DND-41 (cell line): Measurements from ENCODE around the gene KCNG2.

Experiments
- ATAC-seq: fragments of 200-7000 bp; cut with Tn5 transposase; 3 replicates; pipeline ENCODE4 v1.9.1; 2021; ENCODE audit warnings: low read depth; ENCODE audit not compliant: insufficient read depth
- DNase-seq: peaks from one replicate; pipeline ENCODE4 v3.0.0-alpha.2; 2020
- H2AFZ ChIP-seq: 2 replicates; pipeline ENCODE4 v1.6.0; 2012; ENCODE audit warnings: low read depth, low read length
- H3K27ac ChIP-seq: 2 replicates; pipeline ENCODE4 v1.5.1; 2012; ENCODE audit warnings: low read length, inconsistent platforms
- H3K27me3 ChIP-seq: fragments of 200-600 bp; sonication (generic); 2 replicates; pipeline ENCODE4 v1.6.0; 2012; ENCODE audit warnings: low read length, mild to moderate bottlenecking, inconsistent platforms; ENCODE audit not compliant: insufficient read depth, poor library complexity
- H3K36me3 ChIP-seq: 2 replicates; pipeline ENCODE4 v1.5.1; 2012; ENCODE audit warnings: low read length, inconsistent platforms; ENCODE audit not compliant: insufficient read depth
- H3K4me1 ChIP-seq: 2 replicates; pipeline ENCODE4 v1.5.1; 2012; ENCODE audit warnings: mild to moderate bottlenecking, low read length; ENCODE audit not compliant: insufficient read depth
- H3K4me2 ChIP-seq: 2 replicates; pipeline ENCODE4 v1.6.0; 2012; ENCODE audit warnings: mild to moderate bottlenecking, moderate library complexity, low read length, inconsistent platforms; ENCODE audit not compliant: insufficient read depth
- H3K4me3 ChIP-seq, 2 experiments: fragments of 200-600 bp in 1 of 2; shearing (Covaris generic) in 1 of 2; 2 replicates each; pipeline ENCODE4 v1.5.1; 2012 to 2016; ENCODE audit warnings: inconsistent platforms in 2 of 2, low read length in 2 of 2, mild to moderate bottlenecking in 2 of 2, low read depth in 1 of 2, moderate library complexity in 1 of 2
- H3K79me2 ChIP-seq: 2 replicates; pipeline ENCODE4 v1.6.0; 2012; ENCODE audit warnings: low read length, inconsistent platforms; ENCODE audit not compliant: insufficient read depth
- H3K9ac ChIP-seq: 2 replicates; pipeline ENCODE4 v1.6.0; 2012; ENCODE audit warnings: low read depth, mild to moderate bottlenecking, inconsistent platforms, low read length, moderate library complexity
- H3K9me3 ChIP-seq: 2 replicates; pipeline ENCODE4 v1.5.1; 2012; ENCODE audit warnings: low read length, moderate library complexity, mild to moderate bottlenecking, inconsistent platforms; ENCODE audit not compliant: insufficient read depth, severe bottlenecking
- H4K20me1 ChIP-seq: 2 replicates; pipeline ENCODE4 v1.6.0; 2012; ENCODE audit warnings: low read length; ENCODE audit not compliant: insufficient read depth
- CTCF ChIP-seq: IDR thresholded peaks from 2 replicates; pipeline ENCODE4 v1.5.1; 2012; ENCODE audit warnings: borderline replicate concordance, low read length, moderate library complexity, mild to moderate bottlenecking; ENCODE audit not compliant: poor library complexity, severe bottlenecking; ENCODE audit errors: extremely low read depth
- EZH2 ChIP-seq: IDR thresholded peaks from 3 replicates; pipeline ENCODE4 v1.6.1; 2012; ENCODE audit warnings: borderline replicate concordance, low read depth, mild to moderate bottlenecking, moderate library complexity, low read length, inconsistent platforms; ENCODE audit not compliant: severe bottlenecking

The KCNG2 gene

DNA sequence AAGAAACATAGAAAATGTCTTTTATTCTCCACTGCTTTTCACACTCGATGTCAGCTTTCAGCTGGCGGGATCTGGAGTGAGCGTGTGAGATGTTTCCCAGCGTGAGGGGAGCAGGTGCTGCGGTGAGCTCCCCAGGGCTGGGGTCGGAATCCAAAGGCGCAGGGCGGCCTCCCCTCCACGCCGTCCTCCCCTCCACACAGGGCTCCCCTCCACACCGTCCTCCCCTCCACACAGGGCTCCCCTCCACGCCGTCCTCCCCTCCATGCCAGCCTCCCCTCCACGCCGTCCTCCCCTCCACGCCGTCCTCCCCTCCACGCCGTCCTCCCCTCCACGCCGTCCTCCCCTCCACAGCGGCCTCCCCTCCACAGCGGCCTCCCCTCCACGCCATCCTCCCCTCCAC, 26.9 kb upstream of the KCNG2 start:
- Histone ChIP-seq H3K79me2 (no peaks in the 10 kb centered on the region), H3K27ac (no peak overlapping the region), H3K9ac (no peak overlapping the region), H2AFZ (no peak overlapping the region), H3K4me1 (no peaks in the 10 kb centered on the region), H3K4me2 (no peak overlapping the region), H3K27me3 (no peaks in the 10 kb centered on the region), H3K4me3 (no peak overlapping the region), H3K36me3 (no peaks in the 10 kb centered on the region), H4K20me1 (no peaks in the 10 kb centered on the region; the same call in 1 of the 2 replicates), H3K9me3 (peaks cover 3% of the 10 kb centered on the region)
- DNase-seq (no peak), ATAC-seq (no peak)
- TF ChIP-seq CTCF, result no peak
- TF ChIP-seq EZH2, result no peak

GRCh38 chr18:79771446-79772107, 26.2 kb upstream of the KCNG2 start:
- H3K36me3 ChIP-seq, result no peaks in the 10 kb centered on the region
- H3K79me2 ChIP-seq, result no peaks in the 10 kb centered on the region
- no peaks in the 10 kb centered on the region for H3K4me1 ChIP-seq
- ATAC-seq (no peak), DNase-seq (no peak)
- H3K4me3 ChIP-seq, result no peak overlapping the region
- no peak overlapping the region for H3K9ac ChIP-seq
- no peak for TF ChIP-seq CTCF
- no peak for TF ChIP-seq EZH2
- H3K9me3 ChIP-seq, result peaks cover 3% of the 10 kb centered on the region
- no peak overlapping the region for H3K27ac ChIP-seq
- H4K20me1 ChIP-seq, result no peaks in the 10 kb centered on the region; the same call in 1 of the 2 replicates
- no peaks in the 10 kb centered on the region for H3K27me3 ChIP-seq
- no peak overlapping the region for H3K4me2 ChIP-seq
- no peak overlapping the region for H2AFZ ChIP-seq

DNA sequence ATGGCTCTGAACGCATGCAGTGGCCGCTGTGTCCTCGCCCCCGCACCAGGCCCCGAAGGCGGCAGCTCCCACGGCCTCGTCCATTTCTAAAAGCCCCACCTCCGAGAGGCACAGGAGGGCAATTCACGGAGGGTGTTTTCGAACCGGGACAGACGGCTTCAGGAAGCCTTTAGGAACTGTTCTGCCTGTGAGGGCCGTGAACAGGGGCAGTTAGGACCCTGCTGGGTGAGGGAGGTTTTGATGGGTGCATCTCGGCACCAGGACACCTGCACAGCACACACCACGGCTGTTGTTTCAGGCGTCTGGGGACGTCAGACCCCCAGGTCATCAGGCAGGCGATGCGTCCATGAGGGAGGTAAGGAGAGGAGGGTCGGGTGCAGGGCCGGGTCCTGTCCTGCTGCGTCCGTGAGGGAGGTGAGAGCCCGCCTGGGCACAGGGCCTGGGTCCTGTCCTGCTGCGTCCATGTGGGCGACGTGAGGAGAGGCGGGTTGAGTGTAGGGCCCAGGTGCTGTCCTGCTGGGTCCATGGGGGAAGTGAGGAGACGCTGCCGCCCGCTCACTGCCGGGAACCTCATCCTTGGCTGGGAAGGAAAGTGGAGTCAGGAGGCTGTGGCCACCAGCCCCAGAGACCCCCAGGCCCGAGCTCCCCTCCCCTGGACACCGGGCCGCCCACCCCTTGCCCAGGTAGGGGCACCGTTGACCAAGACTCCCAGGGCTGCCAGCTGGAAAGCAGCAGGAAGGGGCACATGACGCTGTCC, 25.5 kb upstream of the KCNG2 start:
- ATAC-seq (no peak), DNase-seq (no peak)
- Histone ChIP-seq H3K9me3 (peaks cover 3% of the 10 kb centered on the region), H3K36me3 (no peaks in the 10 kb centered on the region), H3K27me3 (no peaks in the 10 kb centered on the region), H2AFZ (no peak overlapping the region), H3K4me2 (no peak overlapping the region), H3K4me1 (no peaks in the 10 kb centered on the region), H3K27ac (no peak overlapping the region), H4K20me1 (no peaks in the 10 kb centered on the region; the same call in 1 of the 2 replicates), H3K9ac (no peak overlapping the region), H3K79me2 (no peaks in the 10 kb centered on the region), H3K4me3 (no peak overlapping the region)
- TF ChIP-seq CTCF (no peak), EZH2 (no peak)
